H1 (cell line): Measurements from ENCODE around the gene SNRK. TPM values are rescaled to one million over a fixed set of nuclear protein-coding genes. Genes with fewer than 3 reads are reported as not detected.

Experiments used
- CTCF ChIA-PET: fragments of 300-600 bp; sonication (Branson Sonifier 250); formaldehyde crosslinking; loops from one replicate; lab custom pipeline; 2021; ENCODE audit not compliant: partially characterized antibody; lab: Charles Lee
- POLR2A ChIA-PET: fragments of 300-600 bp; sonication (Branson Sonifier 250); formaldehyde crosslinking; loops from one replicate; lab custom pipeline; 2021; ENCODE audit warnings: inconsistent platforms; ENCODE audit not compliant: partially characterized antibody; lab: Charles Lee
- DNase-seq, 2 experiments: peaks; one replicate each; pipeline versions ENCODE4 v3.0.0 to v3.0.0-alpha.2; 2010 to 2022; ENCODE audit warnings: low spot score in 2 of 2, low read depth in 1 of 2, mixed read lengths in 1 of 2
- FAIRE-seq: peaks from 2 replicates; lab custom pipeline; 2011; peaks lifted over from hg19 to GRCh38; lab: Jason Lieb, UNC
- H2AFZ ChIP-seq: 2 replicates; pipeline ENCODE4 v1.8.1; 2012; ENCODE audit warnings: low read length, inconsistent platforms
- H2AK5ac ChIP-seq: 2 replicates; pipeline ENCODE4 v1.6.1; 2013; ENCODE audit warnings: low read depth, low read length
- H2BK120ac ChIP-seq: replicated peaks from 2 replicates; pipeline ENCODE3; 2013; ENCODE audit warnings: low read depth, low read length, inconsistent platforms
- H2BK12ac ChIP-seq: 2 replicates; pipeline ENCODE4 v1.6.1; 2013; ENCODE audit warnings: low read depth, low read length
- H2BK15ac ChIP-seq: 2 replicates; pipeline ENCODE4 v1.6.1; 2013; ENCODE audit warnings: low read length
- H2BK20ac ChIP-seq: 2 replicates; pipeline ENCODE4 v1.6.1; 2013; ENCODE audit warnings: low read length
- H2BK5ac ChIP-seq: 2 replicates; pipeline ENCODE4 v1.6.1; 2013; ENCODE audit warnings: low read depth, low read length
- H3K14ac ChIP-seq: 2 replicates; pipeline ENCODE4 v1.6.1; 2013; ENCODE audit warnings: inconsistent platforms; ENCODE audit not compliant: insufficient read length
- H3K18ac ChIP-seq: 2 replicates; pipeline ENCODE4 v1.6.1; 2013; ENCODE audit warnings: low read length; ENCODE audit errors: extremely low read depth
- H3K23ac ChIP-seq: 2 replicates; pipeline ENCODE4 v1.6.1; 2013; ENCODE audit warnings: inconsistent platforms; ENCODE audit not compliant: insufficient read length
- H3K23me2 ChIP-seq: 2 replicates; pipeline ENCODE4 v1.6.1; 2013; ENCODE audit warnings: low read depth, low read length
- H3K27ac ChIP-seq: 2 replicates; pipeline ENCODE4 v1.6.1; 2011; ENCODE audit warnings: low read depth, low read length, inconsistent platforms
- H3K27me3 ChIP-seq, 4 experiments: replicated peaks in 1 of 4; 1 replicate in 1 of 4; 2 replicates in 3 of 4; pipeline versions ENCODE4 v1.6.1 to v1.8.1; 2011 to 2013; ENCODE audit warnings: low read length in 3 of 4, mild to moderate bottlenecking in 3 of 4, inconsistent platforms in 2 of 4, mixed read lengths in 2 of 4, moderate library complexity in 1 of 4; ENCODE audit not compliant: control insufficient read depth in 3 of 4, insufficient read depth in 3 of 4; ENCODE audit errors: extremely low read depth in 1 of 4
- H3K36me3 ChIP-seq, 4 experiments: 2 replicates each; pipeline versions ENCODE4 v1.6.1 to v1.8.1; 2011 to 2013; ENCODE audit warnings: mild to moderate bottlenecking in 4 of 4, low read length in 3 of 4, moderate library complexity in 2 of 4, control low read depth in 1 of 4, inconsistent platforms in 1 of 4; ENCODE audit not compliant: insufficient read depth in 4 of 4, control insufficient read depth in 2 of 4
- H3K4ac ChIP-seq: replicated peaks from 2 replicates; pipeline ENCODE3; 2013; ENCODE audit warnings: low read length, low read depth, mixed read lengths, inconsistent platforms; ENCODE audit not compliant: insufficient read length
- H3K4me1 ChIP-seq, 4 experiments: replicated peaks in 1 of 4; 1 replicate in 1 of 4; 2 replicates in 3 of 4; pipeline versions ENCODE4 v1.6.1 to v1.8.1; 2011 to 2013; ENCODE audit warnings: low read length in 3 of 4, inconsistent platforms in 2 of 4, mixed read lengths in 1 of 4; ENCODE audit not compliant: insufficient read depth in 4 of 4, control insufficient read depth in 3 of 4
- H3K4me2 ChIP-seq, 2 experiments: 2 replicates each; pipeline versions ENCODE4 v1.6.1 to v1.8.1; 2011 to 2013; ENCODE audit warnings: low read depth in 2 of 2, low read length in 2 of 2, control low read depth in 1 of 2, inconsistent platforms in 1 of 2, mild to moderate bottlenecking in 1 of 2; ENCODE audit not compliant: insufficient read depth in 1 of 2
- H3K4me3 ChIP-seq, 4 experiments: fragments of 200-600, 300-600 bp in 1 of 4; sonication (generic), shearing (Covaris generic), sonication (Bioruptor Twin) in 1 of 4; 2 replicates each; pipeline versions ENCODE4 v1.5.1 to v1.8.1; 2011 to 2016; ENCODE audit warnings: low read length in 4 of 4, low read depth in 3 of 4, control low read depth in 2 of 4, inconsistent platforms in 2 of 4, mild to moderate bottlenecking in 2 of 4, mixed read lengths in 1 of 4, moderate library complexity in 1 of 4; ENCODE audit not compliant: insufficient read depth in 2 of 4; ENCODE audit errors: extremely low read depth in 1 of 4
- H3K56ac ChIP-seq: replicated peaks from 2 replicates; pipeline ENCODE3; 2013; ENCODE audit warnings: low read depth, mild to moderate bottlenecking, mixed read lengths, low read length, inconsistent platforms; ENCODE audit not compliant: insufficient read length
- H3K79me1 ChIP-seq: 2 replicates; pipeline ENCODE4 v1.6.1; 2013; ENCODE audit warnings: low read depth, low read length, control low read depth
- H3K79me2 ChIP-seq, 2 experiments: 2 replicates each; pipeline versions ENCODE4 v1.6.1 to v1.8.1; 2012 to 2013; ENCODE audit warnings: low read length in 2 of 2, mild to moderate bottlenecking in 2 of 2, inconsistent platforms in 1 of 2; ENCODE audit not compliant: insufficient read depth in 2 of 2, control insufficient read depth in 1 of 2
- H3K9ac ChIP-seq, 4 experiments: replicated peaks in 1 of 4; 1 replicate in 1 of 4; 2 replicates in 3 of 4; pipeline versions ENCODE4 v1.6.1 to v1.8.1; 2011 to 2013; ENCODE audit warnings: low read depth in 3 of 4, low read length in 3 of 4, control low read depth in 2 of 4, mild to moderate bottlenecking in 2 of 4, moderate library complexity in 2 of 4, inconsistent platforms in 1 of 4; ENCODE audit errors: extremely low read depth in 1 of 4
- H3K9me3 ChIP-seq, 2 experiments: 2 replicates each; pipeline versions ENCODE4 v1.6.1 to v1.8.1; 2012 to 2013; ENCODE audit warnings: mild to moderate bottlenecking in 2 of 2, moderate library complexity in 2 of 2, control low read depth in 1 of 2, inconsistent platforms in 1 of 2, low read depth in 1 of 2, low read length in 1 of 2, mixed read lengths in 1 of 2; ENCODE audit not compliant: insufficient read depth in 2 of 2
- H4K20me1 ChIP-seq, 2 experiments: replicated peaks in 1 of 2; 2 replicates each; pipeline versions ENCODE3 to v1.8.1; 2011 to 2013; ENCODE audit warnings: inconsistent platforms in 2 of 2, low read length in 2 of 2, mild to moderate bottlenecking in 1 of 2; ENCODE audit not compliant: insufficient read depth in 2 of 2, control insufficient read depth in 1 of 2
- H4K5ac ChIP-seq: 2 replicates; pipeline ENCODE4 v1.6.1; 2013; ENCODE audit warnings: low read length, low read depth, mixed read lengths, inconsistent platforms; ENCODE audit not compliant: insufficient read length
- H4K8ac ChIP-seq: 2 replicates; pipeline ENCODE4 v1.8.0; 2013; ENCODE audit warnings: mild to moderate bottlenecking, moderate library complexity, low read length, inconsistent platforms; ENCODE audit not compliant: insufficient read depth; ENCODE audit errors: extremely low read depth
- H4K91ac ChIP-seq: replicated peaks from 2 replicates; pipeline ENCODE3; 2013; ENCODE audit warnings: low read length, mixed read lengths, inconsistent platforms; ENCODE audit not compliant: insufficient read length
- BACH1 ChIP-seq: IDR thresholded peaks from 2 replicates; pipeline ENCODE4 v1.6.1; 2012; ENCODE audit warnings: low read length, improper control_type of control experiment
- BRCA1 ChIP-seq: IDR thresholded peaks from 2 replicates; pipeline ENCODE4 v1.6.1; 2012; ENCODE audit warnings: low read depth, low read length, improper control_type of control experiment
- CTBP2 ChIP-seq: IDR thresholded peaks from 2 replicates; pipeline ENCODE4 v1.7.0; 2011; ENCODE audit warnings: borderline replicate concordance, mild to moderate bottlenecking, moderate library complexity, mixed read lengths, low read length; ENCODE audit not compliant: insufficient read depth, insufficient read length
- JUN ChIP-seq: IDR thresholded peaks from 2 replicates; pipeline ENCODE4 v1.6.1; 2011; ENCODE audit warnings: low read depth, mild to moderate bottlenecking, improper control_type of control experiment, low read length
- NRF1 ChIP-seq: IDR thresholded peaks from 2 replicates; pipeline ENCODE4 v1.6.1; 2011; ENCODE audit warnings: mild to moderate bottlenecking, low read depth, low read length, improper control_type of control experiment
- RBBP5 ChIP-seq: IDR thresholded peaks from 2 replicates; pipeline ENCODE4 v1.7.1; 2012; ENCODE audit warnings: low read depth, mild to moderate bottlenecking, inconsistent platforms, low read length, moderate library complexity, borderline replicate concordance
- TAF7 ChIP-seq: optimal IDR thresholded peaks from 2 replicates; pipeline ENCODE3; 2011; ENCODE audit warnings: low read depth, mild to moderate bottlenecking, inconsistent platforms, low read length, moderate library complexity, borderline replicate concordance
- TCF12 ChIP-seq: IDR thresholded peaks from 2 replicates; pipeline ENCODE4 v1.6.1; 2011; ENCODE audit warnings: low read depth, mild to moderate bottlenecking, low read length
- TEAD4 ChIP-seq: IDR thresholded peaks from 2 replicates; pipeline ENCODE4 v1.6.1; 2012; ENCODE audit warnings: low read depth, low read length, inconsistent platforms, mixed read lengths
- ZNF274 ChIP-seq: IDR thresholded peaks from 2 replicates; pipeline ENCODE4 v1.7.0; 2012; ENCODE audit warnings: low read length, borderline replicate concordance; ENCODE audit errors: extremely low read depth
- WGBS, 2 experiments: shearing (Covaris generic) in 1 of 2; methylation state at CpG; one replicate each; pipeline versions ENCODE4 v1.1.6 to v1.1.7; 2013 to 2015; ENCODE audit warnings: low lambda C conversion rate in 2 of 2, mixed read lengths in 2 of 2, inconsistent platforms in 1 of 2, low coverage in 1 of 2, missing lambda C conversion rate in 1 of 2; ENCODE audit not compliant: insufficient replicate concordance in 2 of 2, insufficient coverage in 1 of 2, insufficient read length in 1 of 2; ENCODE audit errors: extremely low coverage in 1 of 2, missing lambda C conversion rate in 1 of 2; 5-methylcytosine and 5-hydroxymethylcytosine counted together
- polyA plus RNA-seq, 7 experiments: library from polyadenylated mRNA; depleted of rRNA in 3 of 7; stranded (reverse) in 5 of 7; unstranded in 2 of 7; fragments of >200 nt in 5 of 7; fragments of 200-250 nt in 2 of 7; gene quantifications; 1 replicate in 5 of 7; 2 replicates in 1 of 7; 4 replicates in 1 of 7; pipeline versions ENCODE4 v1.2.1 to v1.2.3, GENCODE V29; 2011 to 2013; ENCODE audit warnings: missing spikeins in 2 of 7, mixed read lengths in 2 of 7
- total RNA-seq: library from RNA; stranded (reverse); fragmentation: NEBNext Ultra II Directional; extraction: Animal tissue kit (Norgen Biotek cat#: 25700); gene quantifications from 2 replicates; pipeline ENCODE4 v1.2.1, GENCODE V29; 2021

SNRK gene
- total and polyA plus RNA-seq, 2 of the 8 experiments (the other 6 are each of a cell fraction or from before 2014, with no cell fraction given): 4.4 to 11.7 TPM

DNA sequence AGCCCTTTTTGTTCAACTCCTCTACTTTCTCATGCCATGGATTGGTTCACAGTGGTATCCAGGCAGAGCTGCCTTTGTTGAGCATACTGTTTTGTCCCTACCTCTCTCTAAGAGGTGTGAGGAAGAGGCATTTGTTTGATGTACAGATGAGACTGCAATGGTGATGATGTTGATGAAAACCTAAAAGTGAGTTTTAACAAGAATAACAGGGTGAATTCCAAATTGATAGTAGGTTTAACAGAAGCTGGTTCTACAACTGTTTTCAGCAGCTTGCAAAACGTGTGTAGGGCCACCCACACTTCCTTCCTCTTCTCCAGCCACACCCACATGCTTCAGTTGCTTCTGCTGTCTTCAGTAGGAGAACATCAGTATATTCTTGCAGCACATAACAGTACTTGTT, 10.2 kb downstream of the SNRK start:
- ChIA-PET POLR2A (interaction anchor here (2.0 kb wide), 1 partner anchor 11 kb away, joined by 6 read pairs; the partner anchor contains the start of gene SNRK), CTCF (interaction anchor here (0.7 to 1.9 kb wide), 4 partner anchors 9 to 82 kb away, joined by 3 to 6 read pairs (median 6); no protein-coding TSS in a partner anchor)
- Histone ChIP-seq H3K23me2 (no peaks in the 10 kb centered on the region), H2AFZ (no peak overlapping the region), H3K79me1 (no peaks in the 10 kb centered on the region), H3K4ac (no peak overlapping the region), H4K5ac (no peak overlapping the region), H3K36me3 (no peaks in the 10 kb centered on the region; a peak in 1 of 8 replicates), H2BK12ac (no peak overlapping the region), H2BK120ac (no peak overlapping the region), H3K9ac (no peak overlapping the region), H3K56ac (no peak overlapping the region), H3K79me2 (peaks cover 6 to 75% of the 10 kb centered on the region in 2 experiments), H4K8ac (no peak overlapping the region), H2BK5ac (no peak overlapping the region), H3K4me2 (no peak overlapping the region), H3K18ac (no peak overlapping the region), H2AK5ac (no peak overlapping the region), H3K9me3 (no peaks in the 10 kb centered on the region), H3K27ac (no peak overlapping the region), H2BK20ac (no peak overlapping the region), H3K23ac (no peak overlapping the region), H4K91ac (no peak overlapping the region), H2BK15ac (no peak overlapping the region), H3K14ac (no peak overlapping the region), H3K4me3 (no peak overlapping the region), H3K27me3 (no peaks in the 10 kb centered on the region), H4K20me1 (peaks cover 0 to 10% of the 10 kb centered on the region in 2 experiments), H3K4me1 (no peaks in the 10 kb centered on the region)
- DNase-seq (no peak), FAIRE-seq (no peak)
- WGBS, 2 experiments: 79% methylated on average over 1 of the region's 1 CpG; no CpG with 5 or more reads in 1 of the 2 experiments
- no peak for TF ChIP-seq TEAD4
- TF ChIP-seq NRF1: no peak
- no peak for TF ChIP-seq CTBP2
- no peak for TF ChIP-seq TAF7
- no peak for TF ChIP-seq ZNF274
- TF ChIP-seq BRCA1: no peak
- no peak for TF ChIP-seq RBBP5
- no peak for TF ChIP-seq JUN
- TF ChIP-seq TCF12: no peak
- TF ChIP-seq BACH1: no peak
